PFSK-1 (cell line): ENCODE measurements around the gene IL1RAP.

Experiments
- FOXP2 ChIP-seq: optimal IDR thresholded peaks from 2 replicates; pipeline ENCODE3; 2011; ENCODE audit warnings: borderline replicate concordance, control low read depth, inconsistent platforms; ENCODE audit not compliant: insufficient read depth; ENCODE audit errors: extremely low read length, extremely low read depth
- POLR2AphosphoS5 ChIP-seq: IDR thresholded peaks from 2 replicates; pipeline ENCODE4 v1.6.1; 2012; ENCODE audit warnings: low read depth, mild to moderate bottlenecking, control low read depth, low read length, moderate library complexity
- SIN3A ChIP-seq: IDR thresholded peaks from 2 replicates; pipeline ENCODE4 v1.6.1; 2012; ENCODE audit warnings: mild to moderate bottlenecking, low read length, moderate library complexity, borderline replicate concordance; ENCODE audit not compliant: insufficient read depth
- TAF1 ChIP-seq: IDR thresholded peaks from 2 replicates; pipeline ENCODE4 v1.6.1; 2012; ENCODE audit warnings: low read length, control low read depth, borderline replicate concordance; ENCODE audit not compliant: insufficient read depth
- TF ChIP-seq, protein P1 (sequence below), 2 experiments: IDR thresholded peaks; 2 replicates each; pipeline versions ENCODE4 v1.6.1 to v1.8.0; 2011 to 2012; ENCODE audit warnings: low read depth in 2 of 2, low read length in 2 of 2, control low read depth in 1 of 2, inconsistent platforms in 1 of 2, mild to moderate bottlenecking in 1 of 2, moderate library complexity in 1 of 2; ENCODE audit not compliant: insufficient read depth in 1 of 2

Gene IL1RAP

GRCh38 chr3:190701096-190701532 is 187.2 kb downstream of the IL1RAP start:
- TF ChIP-seq POLR2AphosphoS5: no peak
- TF ChIP-seq SIN3A: no peak
- TF ChIP-seq, protein P1, sequence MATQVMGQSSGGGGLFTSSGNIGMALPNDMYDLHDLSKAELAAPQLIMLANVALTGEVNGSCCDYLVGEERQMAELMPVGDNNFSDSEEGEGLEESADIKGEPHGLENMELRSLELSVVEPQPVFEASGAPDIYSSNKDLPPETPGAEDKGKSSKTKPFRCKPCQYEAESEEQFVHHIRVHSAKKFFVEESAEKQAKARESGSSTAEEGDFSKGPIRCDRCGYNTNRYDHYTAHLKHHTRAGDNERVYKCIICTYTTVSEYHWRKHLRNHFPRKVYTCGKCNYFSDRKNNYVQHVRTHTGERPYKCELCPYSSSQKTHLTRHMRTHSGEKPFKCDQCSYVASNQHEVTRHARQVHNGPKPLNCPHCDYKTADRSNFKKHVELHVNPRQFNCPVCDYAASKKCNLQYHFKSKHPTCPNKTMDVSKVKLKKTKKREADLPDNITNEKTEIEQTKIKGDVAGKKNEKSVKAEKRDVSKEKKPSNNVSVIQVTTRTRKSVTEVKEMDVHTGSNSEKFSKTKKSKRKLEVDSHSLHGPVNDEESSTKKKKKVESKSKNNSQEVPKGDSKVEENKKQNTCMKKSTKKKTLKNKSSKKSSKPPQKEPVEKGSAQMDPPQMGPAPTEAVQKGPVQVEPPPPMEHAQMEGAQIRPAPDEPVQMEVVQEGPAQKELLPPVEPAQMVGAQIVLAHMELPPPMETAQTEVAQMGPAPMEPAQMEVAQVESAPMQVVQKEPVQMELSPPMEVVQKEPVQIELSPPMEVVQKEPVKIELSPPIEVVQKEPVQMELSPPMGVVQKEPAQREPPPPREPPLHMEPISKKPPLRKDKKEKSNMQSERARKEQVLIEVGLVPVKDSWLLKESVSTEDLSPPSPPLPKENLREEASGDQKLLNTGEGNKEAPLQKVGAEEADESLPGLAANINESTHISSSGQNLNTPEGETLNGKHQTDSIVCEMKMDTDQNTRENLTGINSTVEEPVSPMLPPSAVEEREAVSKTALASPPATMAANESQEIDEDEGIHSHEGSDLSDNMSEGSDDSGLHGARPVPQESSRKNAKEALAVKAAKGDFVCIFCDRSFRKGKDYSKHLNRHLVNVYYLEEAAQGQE (IDR thresholded peaks at IDR 0.05; ENCODE audit: insufficient read depth in 1 of 2, low read depth in 2 of 2, low read length in 2 of 2): no peak
- no peak for TF ChIP-seq TAF1
- TF ChIP-seq FOXP2: no peak

GRCh38 chr3:190706582-190706981 is 192.7 kb downstream of the IL1RAP start:
- TF ChIP-seq, protein P1 (IDR thresholded peaks at IDR 0.05; ENCODE audit: insufficient read depth in 1 of 2, low read depth in 2 of 2, low read length in 2 of 2): no peak
- no peak for TF ChIP-seq FOXP2
- no peak for TF ChIP-seq POLR2AphosphoS5
- no peak for TF ChIP-seq SIN3A
- no peak for TF ChIP-seq TAF1
